CD4-positive, alpha-beta T cell treated with Interleukin-6 for 4 hours (primary cell): Measurements from ENCODE around the gene KCNH1.

Source experiments
- DNase-seq: peaks from one replicate; pipeline ENCODE4 v3.0.0-alpha.2; 2020; ENCODE audit warnings: mixed read lengths

KCNH1 gene

GRCh38 chr1:210706246-210706645 lies 427.7 kb downstream of the KCNH1 start:
- DNase-seq: no peak

GRCh38 chr1:210705086-210705485 lies 428.9 kb downstream of the KCNH1 start:
- no peak for DNase-seq

- DNase-seq: no peak
Observed at GRCh38 chr1:210703593-210703992, 430.4 kb downstream of the KCNH1 start.

- no peak for DNase-seq
Observed at GRCh38 chr1:210702506-210702905, 431.4 kb downstream of the KCNH1 start.

- no peak for DNase-seq
Observed at GRCh38 chr1:210700511-210700910, 433.4 kb downstream of the KCNH1 start.

GRCh38 chr1:210700083-210700482 lies 433.9 kb downstream of the KCNH1 start:
- no peak for DNase-seq

GRCh38 chr1:210698661-210699060 lies 435.3 kb downstream of the KCNH1 start:
- no peak for DNase-seq

GRCh38 chr1:210697185-210697584 lies 436.8 kb downstream of the KCNH1 start:
- no peak for DNase-seq

- no peak for DNase-seq
Observed at GRCh38 chr1:210696709-210697108, 437.2 kb downstream of the KCNH1 start.

GRCh38 chr1:210695026-210695425 lies 438.9 kb downstream of the KCNH1 start:
- no peak for DNase-seq

- no peak for DNase-seq
Observed at GRCh38 chr1:210692796-210693195, 441.2 kb downstream of the KCNH1 start.

GRCh38 chr1:210691039-210691610 lies 442.8 kb downstream of the KCNH1 start:
- DNase-seq: no peak

GRCh38 chr1:210690236-210690635 lies 443.7 kb downstream of the KCNH1 start:
- DNase-seq: no peak

GRCh38 chr1:210689826-210690225 lies 444.1 kb downstream of the KCNH1 start:
- no peak for DNase-seq

GRCh38 chr1:210688512-210689234 lies 445.3 kb downstream of the KCNH1 start:
- no peak for DNase-seq

- no peak for DNase-seq
Observed at GRCh38 chr1:210687582-210688279, 446.2 kb downstream of the KCNH1 start.

GRCh38 chr1:210686841-210687240 lies 447.1 kb downstream of the KCNH1 start:
- no peak for DNase-seq

GRCh38 chr1:210685295-210685650 lies 448.7 kb downstream of the KCNH1 start:
- DNase-seq: no peak

- no peak for DNase-seq
Observed at GRCh38 chr1:210684466-210685294, 449.3 kb downstream of the KCNH1 start.

GRCh38 chr1:210683403-210684047 lies 450.4 kb downstream of the KCNH1 start:
- no peak for DNase-seq

GRCh38 chr1:210681158-210681557 lies 452.8 kb downstream of the KCNH1 start:
- DNase-seq: no peak

GRCh38 chr1:210678306-210678705 lies 455.6 kb downstream of the KCNH1 start:
- no peak for DNase-seq

- no peak for DNase-seq
Observed at GRCh38 chr1:210677533-210677932, 456.4 kb downstream of the KCNH1 start.
